UCSD-AML1 (cell line): ENCODE measurements around the gene CX3CR1.

Experiments used
- DNase-seq: peaks from one replicate; lab custom pipeline; 2025; ENCODE audit not compliant: unreplicated experiment; lab: John Stamatoyannopoulos, UW

CX3CR1 gene

GRCh38 chr3:39226106-39226741 is 53.6 kb downstream of the CX3CR1 start:
- no peak for DNase-seq

- no peak for DNase-seq
Observed at GRCh38 chr3:39224288-39224687, 55.5 kb downstream of the CX3CR1 start.

- no peak for DNase-seq
Observed at GRCh38 chr3:39222939-39223338, 56.9 kb downstream of the CX3CR1 start.

- no peak for DNase-seq
Observed at GRCh38 chr3:39222462-39222861, 57.4 kb downstream of the CX3CR1 start.

GRCh38 chr3:39221141-39221530 is 58.7 kb downstream of the CX3CR1 start:
- DNase-seq, result no peak

- peak; percentile 65 for DNase-seq
Observed at GRCh38 chr3:39220407-39221140, 59.3 kb downstream of the CX3CR1 start.

- no peak for DNase-seq
Observed at GRCh38 chr3:39219702-39220101, 60.1 kb downstream of the CX3CR1 start.

- DNase-seq, result peak; percentile 40
Observed at GRCh38 chr3:39216176-39216790, 63.6 kb downstream of the CX3CR1 start.

GRCh38 chr3:39213613-39214012 is 66.2 kb downstream of the CX3CR1 start:
- DNase-seq, result no peak
